H1 (cell line): ENCODE measurements around the gene TYMS. TPM values are rescaled to one million over a fixed set of nuclear protein-coding genes. Genes with fewer than 3 reads are reported as not detected.

Source experiments
- CTCF ChIA-PET: fragments of 300-600 bp; sonication (Branson Sonifier 250); formaldehyde crosslinking; loops from one replicate; lab custom pipeline; 2021; ENCODE audit not compliant: partially characterized antibody; lab: Charles Lee
- POLR2A ChIA-PET: fragments of 300-600 bp; sonication (Branson Sonifier 250); formaldehyde crosslinking; loops from one replicate; lab custom pipeline; 2021; ENCODE audit warnings: inconsistent platforms; ENCODE audit not compliant: partially characterized antibody; lab: Charles Lee
- DNase-seq, 2 experiments: peaks; one replicate each; pipeline versions ENCODE4 v3.0.0 to v3.0.0-alpha.2; 2010 to 2022; ENCODE audit warnings: low spot score in 2 of 2, low read depth in 1 of 2, mixed read lengths in 1 of 2
- FAIRE-seq: peaks from 2 replicates; lab custom pipeline; 2011; peaks lifted over from hg19 to GRCh38; lab: Jason Lieb, UNC
- H2AFZ ChIP-seq: 2 replicates; pipeline ENCODE4 v1.8.1; 2012; ENCODE audit warnings: low read length, inconsistent platforms
- H2AK5ac ChIP-seq: 2 replicates; pipeline ENCODE4 v1.6.1; 2013; ENCODE audit warnings: low read depth, low read length
- H2BK120ac ChIP-seq: replicated peaks from 2 replicates; pipeline ENCODE3; 2013; ENCODE audit warnings: low read depth, low read length, inconsistent platforms
- H2BK12ac ChIP-seq: 2 replicates; pipeline ENCODE4 v1.6.1; 2013; ENCODE audit warnings: low read depth, low read length
- H2BK15ac ChIP-seq: 2 replicates; pipeline ENCODE4 v1.6.1; 2013; ENCODE audit warnings: low read length
- H2BK20ac ChIP-seq: 2 replicates; pipeline ENCODE4 v1.6.1; 2013; ENCODE audit warnings: low read length
- H2BK5ac ChIP-seq: 2 replicates; pipeline ENCODE4 v1.6.1; 2013; ENCODE audit warnings: low read depth, low read length
- H3K14ac ChIP-seq: 2 replicates; pipeline ENCODE4 v1.6.1; 2013; ENCODE audit warnings: inconsistent platforms; ENCODE audit not compliant: insufficient read length
- H3K18ac ChIP-seq: 2 replicates; pipeline ENCODE4 v1.6.1; 2013; ENCODE audit warnings: low read length; ENCODE audit errors: extremely low read depth
- H3K23ac ChIP-seq: 2 replicates; pipeline ENCODE4 v1.6.1; 2013; ENCODE audit warnings: inconsistent platforms; ENCODE audit not compliant: insufficient read length
- H3K23me2 ChIP-seq: 2 replicates; pipeline ENCODE4 v1.6.1; 2013; ENCODE audit warnings: low read depth, low read length
- H3K27ac ChIP-seq: 2 replicates; pipeline ENCODE4 v1.6.1; 2011; ENCODE audit warnings: low read depth, low read length, inconsistent platforms
- H3K27me3 ChIP-seq, 4 experiments: replicated peaks in 1 of 4; 1 replicate in 1 of 4; 2 replicates in 3 of 4; pipeline versions ENCODE4 v1.6.1 to v1.8.1; 2011 to 2013; ENCODE audit warnings: low read length in 3 of 4, mild to moderate bottlenecking in 3 of 4, inconsistent platforms in 2 of 4, mixed read lengths in 2 of 4, moderate library complexity in 1 of 4; ENCODE audit not compliant: control insufficient read depth in 3 of 4, insufficient read depth in 3 of 4; ENCODE audit errors: extremely low read depth in 1 of 4
- H3K36me3 ChIP-seq, 4 experiments: 2 replicates each; pipeline versions ENCODE4 v1.6.1 to v1.8.1; 2011 to 2013; ENCODE audit warnings: mild to moderate bottlenecking in 4 of 4, low read length in 3 of 4, moderate library complexity in 2 of 4, control low read depth in 1 of 4, inconsistent platforms in 1 of 4; ENCODE audit not compliant: insufficient read depth in 4 of 4, control insufficient read depth in 2 of 4
- H3K4ac ChIP-seq: replicated peaks from 2 replicates; pipeline ENCODE3; 2013; ENCODE audit warnings: low read length, low read depth, mixed read lengths, inconsistent platforms; ENCODE audit not compliant: insufficient read length
- H3K4me1 ChIP-seq, 4 experiments: replicated peaks in 1 of 4; 1 replicate in 1 of 4; 2 replicates in 3 of 4; pipeline versions ENCODE4 v1.6.1 to v1.8.1; 2011 to 2013; ENCODE audit warnings: low read length in 3 of 4, inconsistent platforms in 2 of 4, mixed read lengths in 1 of 4; ENCODE audit not compliant: insufficient read depth in 4 of 4, control insufficient read depth in 3 of 4
- H3K4me2 ChIP-seq, 2 experiments: 2 replicates each; pipeline versions ENCODE4 v1.6.1 to v1.8.1; 2011 to 2013; ENCODE audit warnings: low read depth in 2 of 2, low read length in 2 of 2, control low read depth in 1 of 2, inconsistent platforms in 1 of 2, mild to moderate bottlenecking in 1 of 2; ENCODE audit not compliant: insufficient read depth in 1 of 2
- H3K4me3 ChIP-seq, 4 experiments: fragments of 200-600, 300-600 bp in 1 of 4; sonication (generic), shearing (Covaris generic), sonication (Bioruptor Twin) in 1 of 4; 2 replicates each; pipeline versions ENCODE4 v1.5.1 to v1.8.1; 2011 to 2016; ENCODE audit warnings: low read length in 4 of 4, low read depth in 3 of 4, control low read depth in 2 of 4, inconsistent platforms in 2 of 4, mild to moderate bottlenecking in 2 of 4, mixed read lengths in 1 of 4, moderate library complexity in 1 of 4; ENCODE audit not compliant: insufficient read depth in 2 of 4; ENCODE audit errors: extremely low read depth in 1 of 4
- H3K56ac ChIP-seq: replicated peaks from 2 replicates; pipeline ENCODE3; 2013; ENCODE audit warnings: low read depth, mild to moderate bottlenecking, mixed read lengths, low read length, inconsistent platforms; ENCODE audit not compliant: insufficient read length
- H3K79me1 ChIP-seq: 2 replicates; pipeline ENCODE4 v1.6.1; 2013; ENCODE audit warnings: low read depth, low read length, control low read depth
- H3K79me2 ChIP-seq, 2 experiments: 2 replicates each; pipeline versions ENCODE4 v1.6.1 to v1.8.1; 2012 to 2013; ENCODE audit warnings: low read length in 2 of 2, mild to moderate bottlenecking in 2 of 2, inconsistent platforms in 1 of 2; ENCODE audit not compliant: insufficient read depth in 2 of 2, control insufficient read depth in 1 of 2
- H3K9ac ChIP-seq, 4 experiments: replicated peaks in 1 of 4; 1 replicate in 1 of 4; 2 replicates in 3 of 4; pipeline versions ENCODE4 v1.6.1 to v1.8.1; 2011 to 2013; ENCODE audit warnings: low read depth in 3 of 4, low read length in 3 of 4, control low read depth in 2 of 4, mild to moderate bottlenecking in 2 of 4, moderate library complexity in 2 of 4, inconsistent platforms in 1 of 4; ENCODE audit errors: extremely low read depth in 1 of 4
- H3K9me3 ChIP-seq, 2 experiments: 2 replicates each; pipeline versions ENCODE4 v1.6.1 to v1.8.1; 2012 to 2013; ENCODE audit warnings: mild to moderate bottlenecking in 2 of 2, moderate library complexity in 2 of 2, control low read depth in 1 of 2, inconsistent platforms in 1 of 2, low read depth in 1 of 2, low read length in 1 of 2, mixed read lengths in 1 of 2; ENCODE audit not compliant: insufficient read depth in 2 of 2
- H4K20me1 ChIP-seq, 2 experiments: replicated peaks in 1 of 2; 2 replicates each; pipeline versions ENCODE3 to v1.8.1; 2011 to 2013; ENCODE audit warnings: inconsistent platforms in 2 of 2, low read length in 2 of 2, mild to moderate bottlenecking in 1 of 2; ENCODE audit not compliant: insufficient read depth in 2 of 2, control insufficient read depth in 1 of 2
- H4K5ac ChIP-seq: 2 replicates; pipeline ENCODE4 v1.6.1; 2013; ENCODE audit warnings: low read length, low read depth, mixed read lengths, inconsistent platforms; ENCODE audit not compliant: insufficient read length
- H4K8ac ChIP-seq: 2 replicates; pipeline ENCODE4 v1.8.0; 2013; ENCODE audit warnings: mild to moderate bottlenecking, moderate library complexity, low read length, inconsistent platforms; ENCODE audit not compliant: insufficient read depth; ENCODE audit errors: extremely low read depth
- H4K91ac ChIP-seq: replicated peaks from 2 replicates; pipeline ENCODE3; 2013; ENCODE audit warnings: low read length, mixed read lengths, inconsistent platforms; ENCODE audit not compliant: insufficient read length
- BRCA1 ChIP-seq: IDR thresholded peaks from 2 replicates; pipeline ENCODE4 v1.6.1; 2012; ENCODE audit warnings: low read depth, low read length, improper control_type of control experiment
- CBX5 ChIP-seq: fragments of 300-800, 300-1000 bp; sonication (generic); IDR thresholded peaks from 2 replicates; pipeline ENCODE4 v1.7.1; 2016; ENCODE audit warnings: antibody characterized with exemption, low read length, low read depth
- CHD1 ChIP-seq: IDR thresholded peaks from 2 replicates; pipeline ENCODE4 v1.6.1; 2012; ENCODE audit warnings: low read depth, low read length, improper control_type of control experiment
- FOSL1 ChIP-seq: IDR thresholded peaks from 2 replicates; pipeline ENCODE4 v1.6.1; 2011; ENCODE audit warnings: mild to moderate bottlenecking, low read depth, low read length, moderate library complexity; ENCODE audit not compliant: insufficient read depth
- JUN ChIP-seq: IDR thresholded peaks from 2 replicates; pipeline ENCODE4 v1.6.1; 2011; ENCODE audit warnings: low read depth, mild to moderate bottlenecking, improper control_type of control experiment, low read length
- MAFK ChIP-seq: IDR thresholded peaks from 2 replicates; pipeline ENCODE4 v1.6.1; 2012; ENCODE audit warnings: low read depth, mild to moderate bottlenecking, improper control_type of control experiment, low read length
- RAD21 ChIP-seq, 2 experiments: IDR thresholded peaks in 1 of 2; conservative IDR thresholded peaks in 1 of 2; 2 replicates each; pipeline ENCODE4 v1.6.1; 2011; ENCODE audit warnings: low read depth in 2 of 2, low read length in 2 of 2, improper control_type of control experiment in 1 of 2, inconsistent platforms in 1 of 2, mild to moderate bottlenecking in 1 of 2, moderate library complexity in 1 of 2
- SIRT6 ChIP-seq: IDR thresholded peaks from one replicate; pipeline ENCODE4 v1.7.1; 2012; ENCODE audit warnings: low read length, inconsistent platforms
- TAF1 ChIP-seq: IDR thresholded peaks from 2 replicates; pipeline ENCODE4 v1.6.1; 2011; ENCODE audit warnings: mild to moderate bottlenecking, low read depth, low read length
- TAF7 ChIP-seq: optimal IDR thresholded peaks from 2 replicates; pipeline ENCODE3; 2011; ENCODE audit warnings: low read depth, mild to moderate bottlenecking, inconsistent platforms, low read length, moderate library complexity, borderline replicate concordance
- TEAD4 ChIP-seq: IDR thresholded peaks from 2 replicates; pipeline ENCODE4 v1.6.1; 2012; ENCODE audit warnings: low read depth, low read length, inconsistent platforms, mixed read lengths
- WGBS, 2 experiments: shearing (Covaris generic) in 1 of 2; methylation state at CpG; one replicate each; pipeline versions ENCODE4 v1.1.6 to v1.1.7; 2013 to 2015; ENCODE audit warnings: low lambda C conversion rate in 2 of 2, mixed read lengths in 2 of 2, inconsistent platforms in 1 of 2, low coverage in 1 of 2, missing lambda C conversion rate in 1 of 2; ENCODE audit not compliant: insufficient replicate concordance in 2 of 2, insufficient coverage in 1 of 2, insufficient read length in 1 of 2; ENCODE audit errors: extremely low coverage in 1 of 2, missing lambda C conversion rate in 1 of 2; 5-methylcytosine and 5-hydroxymethylcytosine counted together
- polyA plus RNA-seq, 7 experiments: library from polyadenylated mRNA; depleted of rRNA in 3 of 7; stranded (reverse) in 5 of 7; unstranded in 2 of 7; fragments of >200 nt in 5 of 7; fragments of 200-250 nt in 2 of 7; gene quantifications; 1 replicate in 5 of 7; 2 replicates in 1 of 7; 4 replicates in 1 of 7; pipeline versions ENCODE4 v1.2.1 to v1.2.3, GENCODE V29; 2011 to 2013; ENCODE audit warnings: missing spikeins in 2 of 7, mixed read lengths in 2 of 7
- total RNA-seq: library from RNA; stranded (reverse); fragmentation: NEBNext Ultra II Directional; extraction: Animal tissue kit (Norgen Biotek cat#: 25700); gene quantifications from 2 replicates; pipeline ENCODE4 v1.2.1, GENCODE V29; 2021

The TYMS gene
- total and polyA plus RNA-seq, 2 of the 8 experiments (the other 6 are each of a cell fraction or from before 2014, with no cell fraction given) = 91.9 to 110 TPM

DNA sequence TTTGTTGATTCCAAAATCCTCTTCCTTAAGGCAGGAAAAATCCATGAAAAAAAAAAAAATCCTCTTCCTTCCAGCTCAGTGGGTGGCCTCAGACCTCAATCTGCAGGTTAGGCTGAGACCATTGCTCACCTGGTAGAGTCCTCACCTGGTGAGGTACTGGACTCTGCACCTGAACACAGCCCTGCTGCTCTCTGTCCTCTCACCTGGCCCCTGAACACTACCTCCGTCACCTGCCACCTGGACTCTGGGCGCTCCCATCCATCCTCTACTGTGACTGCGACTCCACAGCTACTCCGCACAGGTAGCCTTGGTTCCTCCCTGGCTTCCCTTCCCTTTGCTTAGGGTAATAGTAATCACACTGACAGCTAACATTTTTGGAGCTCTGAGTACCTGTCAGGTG lies 22.1 kb downstream of the TYMS start:
- H4K91ac ChIP-seq = no peak overlapping the region
- H4K8ac ChIP-seq = no peak overlapping the region
- no peak overlapping the region for H3K9ac ChIP-seq
- no peak overlapping the region for H3K4me3 ChIP-seq
- no peak overlapping the region for H2AK5ac ChIP-seq
- no peak overlapping the region for H3K23ac ChIP-seq
- H2BK15ac ChIP-seq = no peak overlapping the region
- H2BK12ac ChIP-seq = no peak overlapping the region
- no peak overlapping the region for H4K5ac ChIP-seq
- no peak for TF ChIP-seq CBX5
- TF ChIP-seq TAF7 = no peak
- TF ChIP-seq RAD21 (IDR thresholded peaks at IDR 0.05 in 1 of 2, conservative IDR thresholded peaks at IDR 0.05 in 1 of 2; ENCODE audit: low read depth in 2 of 2, low read length in 2 of 2) = no peak
- no peak for TF ChIP-seq BRCA1
- no peak for TF ChIP-seq TAF1
- no peak for TF ChIP-seq CHD1
- TF ChIP-seq MAFK = no peak
- TF ChIP-seq FOSL1 = no peak
- TF ChIP-seq TEAD4 = no peak
- no peak for TF ChIP-seq SIRT6
- no peak for TF ChIP-seq JUN
- no peaks in the 10 kb centered on the region for H3K23me2 ChIP-seq
- no peak overlapping the region for H3K4me2 ChIP-seq
- H3K79me1 ChIP-seq = no peaks in the 10 kb centered on the region
- peaks cover 2 to 4% of the 10 kb centered on the region in 2 experiments for H4K20me1 ChIP-seq
- no peak overlapping the region for H2BK5ac ChIP-seq
- H3K36me3 ChIP-seq = peaks cover 9 to 39% (median 24%) of the 10 kb centered on the region in 4 experiments; a peak in 6 of 8 replicates
- H3K79me2 ChIP-seq = no peaks in the 10 kb centered on the region
- POLR2A ChIA-PET = interaction anchor here (0.6 to 1.4 kb wide), 3 partner anchors 10 to 33 kb away, joined by 3 to 4 read pairs (median 3); partner anchors contain the start of gene ENOSF1
- H2AFZ ChIP-seq = no peak overlapping the region
- no peak overlapping the region for H2BK120ac ChIP-seq
- H3K4me1 ChIP-seq = no peaks in the 10 kb centered on the region
- H3K56ac ChIP-seq = no peak overlapping the region
- no peak overlapping the region for H3K27ac ChIP-seq
- no peak overlapping the region for H3K18ac ChIP-seq
- CTCF ChIA-PET = interaction anchor here (0.6 to 5.0 kb wide), 14 partner anchors 9 to 160 kb away, joined by 3 to 37 read pairs (median 4); no protein-coding TSS in a partner anchor
- H3K14ac ChIP-seq = no peak overlapping the region
- H2BK20ac ChIP-seq = no peak overlapping the region
- H3K27me3 ChIP-seq = no peaks in the 10 kb centered on the region
- 96% methylated on average over 4 of the region's 4 CpGs; no CpG with 5 or more reads in 1 of the 2 experiments for WGBS, 2 experiments
- no peak overlapping the region for H3K4ac ChIP-seq
- no peaks in the 10 kb centered on the region for H3K9me3 ChIP-seq
- DNase-seq (no peak), FAIRE-seq (no peak)
